Subcutaneous adipose tissue (tissue), 4 donors: Measurements from ENCODE around the gene MARCHF5. TPM values are rescaled to one million over a fixed set of nuclear protein-coding genes. Genes with fewer than 3 reads are reported as not detected.

Experiments
- CTCF ChIP-seq: fragments of 450-650 bp; IDR thresholded peaks from one replicate; pipeline ENCODE4 v1.5.1; 2016; ENCODE audit warnings: low read depth, mild to moderate bottlenecking, control low read depth, antibody characterized with exemption, moderate library complexity
- total RNA-seq, 4 donors: library from RNA; depleted of rRNA; stranded (reverse); fragments of >200 nt; gene quantifications; one replicate each; pipeline ENCODE4 v1.1.0, GENCODE V29; 2016

MARCHF5 gene
- 10 to 100 TPM; 25.2 to 36.2 (median 31.7) TPM for total RNA-seq

GRCh38 chr10:92290837-92291615, at the start of gene MARCHF5, which contains the start of gene CPEB3:
TSS of gene MARCHF5 (plus strand) at chr10:92291167. CDS start at chr10:92291495, 328 bp downstream.
TSS of gene CPEB3 (minus strand) at chr10:92291078. CDS start at chr10:92240350, 50,728 bp downstream.
- TF ChIP-seq CTCF, result no peak

DNA sequence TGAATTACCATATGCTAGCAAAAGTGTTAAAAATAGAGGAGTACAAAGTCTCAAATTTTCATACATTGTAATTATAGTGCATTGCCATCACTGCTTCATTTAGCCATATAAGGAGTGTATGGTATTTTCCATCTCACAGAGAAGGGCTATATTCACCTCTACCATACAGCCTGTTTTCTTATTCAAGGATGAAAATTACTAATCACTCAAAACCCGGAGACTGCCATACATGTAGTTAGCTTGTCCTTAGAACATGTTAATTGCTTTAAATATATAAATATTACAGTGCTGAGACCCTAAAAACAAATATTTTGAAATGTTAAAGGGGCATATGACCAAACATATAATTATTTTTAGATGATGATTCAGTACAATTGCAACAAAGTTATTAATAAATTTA, 49.5 kb upstream of the MARCHF5 start:
- no peak for TF ChIP-seq CTCF

- TF ChIP-seq CTCF, result no peak
These were observed 48.6 kb upstream of the MARCHF5 start for GRCh38 chr10:92242380-92242779.

DNA sequence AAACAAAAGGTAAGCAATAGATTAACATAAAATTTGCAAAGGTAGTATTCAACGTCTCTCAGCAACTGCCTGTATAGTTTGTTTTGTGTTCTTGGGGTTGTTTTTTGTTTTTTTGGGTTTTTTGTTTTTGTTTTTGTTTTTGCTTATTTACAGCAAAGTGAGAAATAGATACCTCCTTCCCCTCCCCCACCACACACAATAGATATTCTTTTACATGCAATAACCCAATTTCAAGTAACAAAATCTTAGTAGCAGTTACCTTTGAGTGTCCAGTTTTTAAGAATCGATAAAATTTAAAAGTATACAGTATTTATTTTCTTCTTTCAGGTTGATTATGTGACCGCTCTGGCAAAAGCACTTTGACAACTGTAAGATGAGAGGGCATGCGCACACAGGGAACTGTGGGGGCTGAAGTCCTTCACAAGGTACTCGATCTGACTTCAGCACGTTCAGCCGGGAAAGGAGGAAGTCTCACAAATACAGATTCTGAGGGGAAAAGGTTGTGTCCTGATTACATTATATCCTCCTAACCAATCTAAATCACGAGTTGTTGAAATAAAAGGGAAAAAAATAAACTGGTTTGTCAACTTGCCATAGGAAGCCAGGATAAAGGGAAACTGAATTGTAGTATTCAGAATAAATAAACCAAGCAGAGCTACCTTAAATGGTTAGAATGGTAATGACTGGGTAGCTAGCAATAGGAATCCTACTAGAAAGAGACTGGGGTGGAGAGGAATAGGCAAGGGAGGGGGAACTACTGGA, 47.9 kb upstream of the MARCHF5 start:
- no peak for TF ChIP-seq CTCF

DNA sequence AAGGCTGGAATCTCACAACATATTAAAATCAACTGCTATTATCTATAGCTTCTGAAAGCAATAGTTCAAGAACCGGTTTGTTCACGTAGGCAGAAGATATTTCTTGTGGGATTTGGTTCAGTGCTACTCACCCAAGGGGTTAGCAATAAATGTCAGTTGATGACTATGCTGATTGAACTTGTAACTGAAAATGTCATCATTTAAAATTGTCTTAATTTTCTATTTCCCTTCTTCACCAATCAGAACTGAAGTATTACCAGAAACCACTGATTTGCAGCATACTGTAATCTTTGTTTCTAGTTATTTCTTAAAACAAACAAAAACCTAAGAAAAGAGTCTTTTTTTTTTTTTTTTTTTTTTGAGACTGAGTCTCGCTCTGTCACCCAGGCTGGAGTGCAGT, 46.2 kb upstream of the MARCHF5 start:
- TF ChIP-seq CTCF, result no peak

GRCh38 chr10:92248566-92248965, 42.4 kb upstream of the MARCHF5 start:
- TF ChIP-seq CTCF, result no peak

GRCh38 chr10:92263396-92263795, 27.6 kb upstream of the MARCHF5 start:
- TF ChIP-seq CTCF, result no peak
